DND-41 (cell line): Measurements from ENCODE around the gene COL26A1.

Source experiments
- CTCF ChIP-seq: IDR thresholded peaks from 2 replicates; pipeline ENCODE4 v1.5.1; 2012; ENCODE audit warnings: borderline replicate concordance, low read length, moderate library complexity, mild to moderate bottlenecking; ENCODE audit not compliant: poor library complexity, severe bottlenecking; ENCODE audit errors: extremely low read depth
- EZH2 ChIP-seq: IDR thresholded peaks from 3 replicates; pipeline ENCODE4 v1.6.1; 2012; ENCODE audit warnings: borderline replicate concordance, low read depth, mild to moderate bottlenecking, moderate library complexity, low read length, inconsistent platforms; ENCODE audit not compliant: severe bottlenecking

GRCh38 chr7:101529560-101529959, 166.9 kb downstream of the COL26A1 start:
- no peak for TF ChIP-seq CTCF
- TF ChIP-seq EZH2: no peak
